Activated CD4-positive, alpha-beta T cell treated with anti-CD3 and anti-CD28 coated beads, Interleukin-2, amount 50 U/mL, for 1 hour (primary cell): ENCODE data around the gene NUP210L.
A peak's percentile ranks its signal among the peaks of the same experiment; 100 is the strongest.
"Not testable (repeated sequence)": the region's sequence is repeated elsewhere in the genome, so short reads cannot be mapped to it uniquely, and the experiment has no call there.

Source experiments
- DNase-seq: peaks from one replicate; pipeline ENCODE4 v3.0.0-alpha.2; 2020

NUP210L gene

GRCh38 chr1:154167461-154167860, 12.6 kb upstream of the NUP210L start:
- DNase-seq: no peak

- DNase-seq: no peak
Observed at GRCh38 chr1:154166207-154166606, 11.3 kb upstream of the NUP210L start.

- no peak for DNase-seq
Observed at GRCh38 chr1:154159554-154159953, 4.7 kb upstream of the NUP210L start.

GRCh38 chr1:154158307-154159125, 3.6 kb upstream of the NUP210L start:
- DNase-seq: no peak

GRCh38 chr1:154157520-154158306, 2.8 kb upstream of the NUP210L start:
- DNase-seq: peak; percentile 58

GRCh38 chr1:154155251-154155650, 378 bp upstream of the NUP210L start:
- DNase-seq: no peak

- DNase-seq: no peak
Observed at GRCh38 chr1:154154053-154154452, 820 bp downstream of the NUP210L start.

- DNase-seq: no peak
Observed at GRCh38 chr1:154151311-154151710, 3.6 kb downstream of the NUP210L start.

GRCh38 chr1:154148807-154149206, 6.1 kb downstream of the NUP210L start:
- no peak for DNase-seq

GRCh38 chr1:154147505-154147904, 7.4 kb downstream of the NUP210L start:
- DNase-seq: not testable (repeated sequence)

GRCh38 chr1:154145986-154146385, 8.9 kb downstream of the NUP210L start:
- no peak for DNase-seq

GRCh38 chr1:154142358-154142757, 12.5 kb downstream of the NUP210L start:
- DNase-seq: no peak

GRCh38 chr1:154141240-154141639, 13.6 kb downstream of the NUP210L start:
- DNase-seq: no peak

GRCh38 chr1:154137888-154138287, 17.0 kb downstream of the NUP210L start:
- no peak for DNase-seq

- DNase-seq: no peak
Observed at GRCh38 chr1:154133256-154133655, 21.6 kb downstream of the NUP210L start.

GRCh38 chr1:154129391-154129970, 25.4 kb downstream of the NUP210L start:
- DNase-seq: no peak

GRCh38 chr1:154123205-154123604, 31.7 kb downstream of the NUP210L start:
- DNase-seq: not testable (repeated sequence)

- DNase-seq: no peak
Observed at GRCh38 chr1:154117642-154118041, 37.2 kb downstream of the NUP210L start.

GRCh38 chr1:154115180-154115579, 39.7 kb downstream of the NUP210L start:
- no peak for DNase-seq

- DNase-seq: no peak
Observed at GRCh38 chr1:154104433-154105082, 50.3 kb downstream of the NUP210L start.

GRCh38 chr1:154100141-154100540, 54.7 kb downstream of the NUP210L start:
- DNase-seq: not testable (repeated sequence)

- no peak for DNase-seq
Observed at GRCh38 chr1:154097873-154098272, 57.0 kb downstream of the NUP210L start.

- DNase-seq: no peak
Observed at GRCh38 chr1:154095456-154096060, 59.3 kb downstream of the NUP210L start.
